Mucosa of descending colon (tissue), 3 donors: ENCODE measurements around the gene EXT2. TPM values are rescaled to one million over a fixed set of nuclear protein-coding genes. Genes with fewer than 3 reads are reported as not detected.

ENCODE experiments used
- ATAC-seq: fragments of 200-7000 bp; cut with Tn5 transposase; one replicate; pipeline ENCODE4 v1.9.1; 2020; ENCODE audit warnings: mild to moderate bottlenecking, moderate library complexity
- DNase-seq, 3 donors: peaks; one replicate each; pipeline ENCODE4 v3.0.0-alpha.2; 2020
- H3K36me3 ChIP-seq: fragments of 200-600 bp; one replicate; pipeline ENCODE4 v1.8.0; 2021; ENCODE audit warnings: low read depth, mild to moderate bottlenecking
- H3K4me1 ChIP-seq: fragments of 200-600 bp; one replicate; pipeline ENCODE4 v1.8.0; 2021; ENCODE audit warnings: low read depth, mild to moderate bottlenecking
- H3K4me3 ChIP-seq: fragments of 200-600 bp; one replicate; pipeline ENCODE4 v1.8.0; 2021; ENCODE audit warnings: mild to moderate bottlenecking
- H3K9me3 ChIP-seq: fragments of 200-600 bp; one replicate; pipeline ENCODE4 v1.8.0; 2021; ENCODE audit warnings: mild to moderate bottlenecking
- intact Hi-C, 2 donors: fragments of 100-400 bp; cut with DNase I in 1 of 2; cut with micrococcal nuclease in 1 of 2; formaldehyde crosslinking; loops; one replicate each; pipeline versions ENCODE4 v1.11.0 to v1.11.1; 2022; cut with DNase I, micrococcal nuclease
- total RNA-seq, 3 donors: library from RNA; stranded (reverse); fragmentation: NEBNext Ultra II Directional in 2 of 3; extraction: Animal tissue kit (Norgen Biotek cat#: 25700) in 2 of 3; gene quantifications; one replicate each; pipeline versions ENCODE4 v1.2.1 to v1.2.4, GENCODE V29; 2021 to 2023
- TF ChIP-seq, protein P1 (sequence below): fragments of 200-600 bp; IDR thresholded peaks from one replicate; pipeline ENCODE4 v1.8.0; 2022; ENCODE audit warnings: antibody characterized with exemption, mild to moderate bottlenecking
- donor health status: DM: no; HTN: no; CAD: no; lungs with moderate emphysema.
- donor health status: DM: no; HTN: no; CAD: no.
- donor health status: DM: no; HTN: yes; CAD: no.

EXT2 gene
- total RNA-seq, 3 donors from 2014 or later, result 53.3 to 59.7 (median 57.2) TPM

DNA sequence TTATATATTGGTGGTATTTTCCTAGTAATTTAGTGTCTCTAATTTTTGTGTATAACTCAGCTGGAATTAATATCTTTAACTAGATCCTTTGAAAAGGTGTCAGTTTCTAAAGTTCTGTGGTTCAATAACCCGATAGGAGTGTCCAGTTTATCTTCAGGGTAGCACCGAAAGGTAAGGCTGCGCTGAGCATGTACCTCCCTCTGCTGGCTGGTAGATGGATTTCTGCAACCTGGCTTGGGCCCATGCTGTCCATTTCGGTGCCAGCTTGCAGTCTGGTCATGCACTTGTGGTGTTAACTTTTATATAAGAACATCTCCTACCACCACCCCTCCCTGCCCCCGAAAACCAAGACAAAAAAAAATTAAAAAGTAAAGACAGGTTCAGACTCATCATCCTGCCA, 24.7 kb downstream of the EXT2 start:
- intact Hi-C loops, result no loop called here
- Histone ChIP-seq H3K36me3 (peaks cover 1% of the 10 kb centered on the region), H3K9me3 (no peaks in the 10 kb centered on the region), H3K4me1 (no peaks in the 10 kb centered on the region), H3K4me3 (no peak overlapping the region)
- TF ChIP-seq, protein P1, sequence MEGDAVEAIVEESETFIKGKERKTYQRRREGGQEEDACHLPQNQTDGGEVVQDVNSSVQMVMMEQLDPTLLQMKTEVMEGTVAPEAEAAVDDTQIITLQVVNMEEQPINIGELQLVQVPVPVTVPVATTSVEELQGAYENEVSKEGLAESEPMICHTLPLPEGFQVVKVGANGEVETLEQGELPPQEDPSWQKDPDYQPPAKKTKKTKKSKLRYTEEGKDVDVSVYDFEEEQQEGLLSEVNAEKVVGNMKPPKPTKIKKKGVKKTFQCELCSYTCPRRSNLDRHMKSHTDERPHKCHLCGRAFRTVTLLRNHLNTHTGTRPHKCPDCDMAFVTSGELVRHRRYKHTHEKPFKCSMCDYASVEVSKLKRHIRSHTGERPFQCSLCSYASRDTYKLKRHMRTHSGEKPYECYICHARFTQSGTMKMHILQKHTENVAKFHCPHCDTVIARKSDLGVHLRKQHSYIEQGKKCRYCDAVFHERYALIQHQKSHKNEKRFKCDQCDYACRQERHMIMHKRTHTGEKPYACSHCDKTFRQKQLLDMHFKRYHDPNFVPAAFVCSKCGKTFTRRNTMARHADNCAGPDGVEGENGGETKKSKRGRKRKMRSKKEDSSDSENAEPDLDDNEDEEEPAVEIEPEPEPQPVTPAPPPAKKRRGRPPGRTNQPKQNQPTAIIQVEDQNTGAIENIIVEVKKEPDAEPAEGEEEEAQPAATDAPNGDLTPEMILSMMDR, result no peak
- no peak for ATAC-seq
- no peak for DNase-seq

DNA sequence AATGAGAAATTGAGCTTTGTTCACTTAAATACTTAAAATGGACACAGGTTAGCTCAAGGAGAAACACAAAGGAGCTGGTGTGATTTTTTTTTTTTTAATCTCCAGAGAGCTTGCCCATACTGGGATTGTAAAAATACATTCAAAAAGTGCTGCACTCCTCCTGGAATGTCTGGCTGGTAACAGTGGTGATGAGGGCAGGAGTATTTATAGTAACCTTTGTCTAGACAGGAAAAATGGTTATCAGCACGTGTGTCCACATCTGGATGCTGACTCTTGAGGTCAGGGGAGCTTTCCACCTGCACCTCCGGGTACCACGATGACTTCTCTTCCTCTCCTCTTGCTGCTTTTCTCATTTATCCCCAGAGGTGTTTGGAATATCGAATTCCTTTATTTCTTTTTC, 30.1 kb downstream of the EXT2 start:
- H3K36me3 ChIP-seq, result peaks cover 5% of the 10 kb centered on the region
- H3K9me3 ChIP-seq, result no peaks in the 10 kb centered on the region
- intact Hi-C loops, result no loop called here
- TF ChIP-seq, protein P1, result no peak
- no peaks in the 10 kb centered on the region for H3K4me1 ChIP-seq
- no peak for ATAC-seq
- no peak overlapping the region for H3K4me3 ChIP-seq
- no peak for DNase-seq

DNA sequence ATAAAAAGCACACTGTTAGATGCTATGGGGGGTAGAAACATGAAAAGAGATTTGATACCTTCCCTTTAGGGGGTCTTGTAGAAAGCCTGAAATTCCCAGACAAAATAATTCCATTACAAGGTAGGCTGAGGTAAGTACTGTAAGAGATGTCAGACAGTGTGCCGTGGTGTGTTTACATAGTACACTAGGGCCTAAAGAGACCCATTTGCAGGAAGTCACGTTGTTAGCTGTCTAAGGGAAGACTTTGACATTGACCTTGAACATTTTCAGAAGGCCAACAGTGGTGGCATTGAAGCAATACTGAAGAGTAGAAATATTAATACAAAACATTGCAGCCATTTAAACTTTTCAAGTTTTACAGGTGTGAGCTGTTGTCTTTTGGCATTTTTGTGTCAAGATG, 30.8 kb downstream of the EXT2 start:
- TF ChIP-seq, protein P1, result no peak
- H3K36me3 ChIP-seq, result peaks cover 5% of the 10 kb centered on the region
- ATAC-seq (no peak), DNase-seq (no peak)
- H3K4me1 ChIP-seq, result no peaks in the 10 kb centered on the region
- intact Hi-C loops, result no loop called here
- no peak overlapping the region for H3K4me3 ChIP-seq
- H3K9me3 ChIP-seq, result no peaks in the 10 kb centered on the region

DNA sequence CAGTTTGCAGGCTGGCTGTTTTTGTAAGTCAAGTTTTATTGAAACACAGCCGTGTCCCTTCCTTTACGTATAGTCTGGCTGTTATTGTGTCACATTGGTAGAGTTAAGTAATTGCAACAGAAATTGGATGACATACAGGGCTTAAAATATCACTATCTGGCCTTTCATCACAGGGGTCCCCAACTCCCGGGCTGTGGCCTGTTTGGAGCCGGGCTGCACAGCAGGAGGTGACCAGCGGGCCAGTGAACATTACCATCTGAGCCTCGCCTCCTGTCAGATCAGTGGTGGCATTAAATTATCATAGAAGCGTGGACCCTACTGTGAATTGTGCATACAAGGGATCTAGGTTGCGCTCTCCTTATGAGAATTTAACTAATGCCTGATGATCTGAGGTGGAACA, 31.7 kb downstream of the EXT2 start:
- TF ChIP-seq, protein P1, result no peak
- intact Hi-C loops, result no loop called here

DNA sequence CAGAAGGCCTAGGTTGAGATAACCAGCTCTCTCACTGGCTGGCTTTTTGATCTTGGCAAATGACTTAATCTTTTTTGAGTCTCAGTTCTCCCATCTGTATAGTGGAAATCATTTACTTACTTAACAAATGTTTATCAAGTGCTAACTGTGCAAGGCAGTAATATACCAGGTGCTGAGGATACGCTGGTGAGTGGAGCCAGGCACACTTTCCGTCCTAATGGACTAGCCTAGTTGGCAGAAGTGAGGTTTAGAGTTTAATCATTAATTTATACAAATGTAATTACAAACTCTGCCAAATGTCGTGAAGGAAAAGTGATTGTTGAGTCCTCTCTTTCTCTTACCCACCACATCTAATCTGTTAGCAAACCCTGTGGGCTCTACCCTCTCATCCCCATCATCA, 33.3 kb downstream of the EXT2 start:
- ATAC-seq (no peak), DNase-seq (no peak)
- intact Hi-C loops, result no loop called here
- TF ChIP-seq, protein P1, result no peak
- Histone ChIP-seq H3K9me3 (no peaks in the 10 kb centered on the region), H3K36me3 (peaks cover 5% of the 10 kb centered on the region), H3K4me3 (no peak overlapping the region), H3K4me1 (no peaks in the 10 kb centered on the region)

More for the DNA sequence above, 31.7 kb downstream of the EXT2 start:
- Histone ChIP-seq H3K36me3 (peaks cover 5% of the 10 kb centered on the region), H3K4me3 (no peak overlapping the region), H3K9me3 (no peaks in the 10 kb centered on the region), H3K4me1 (no peaks in the 10 kb centered on the region)
- ATAC-seq, result no peak
- no peak for DNase-seq

DNA sequence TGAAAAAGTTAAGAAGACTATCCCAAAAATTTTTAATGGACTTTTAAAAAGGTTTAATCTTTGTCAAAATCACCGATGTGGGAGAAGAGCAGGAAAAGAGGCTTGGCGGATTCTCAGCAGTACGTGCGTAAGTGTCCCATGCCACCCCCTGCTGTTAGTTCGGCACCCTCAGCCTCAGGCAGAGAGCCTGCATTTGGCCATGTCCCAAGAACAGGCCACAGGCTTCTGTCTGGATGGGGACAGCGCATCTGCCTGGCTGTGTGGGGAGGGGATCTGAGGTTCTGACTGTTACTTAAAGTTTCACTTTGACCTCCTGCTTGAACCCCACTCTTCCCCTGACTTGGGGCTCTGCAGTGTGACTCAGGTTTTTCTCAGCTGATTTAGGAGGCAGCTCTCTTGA, 35.3 kb downstream of the EXT2 start:
- DNase-seq, result no peak
- ATAC-seq, result no peak
- H3K36me3 ChIP-seq, result peaks cover 5% of the 10 kb centered on the region
- H3K9me3 ChIP-seq, result no peaks in the 10 kb centered on the region
- intact Hi-C loops, result no loop called here
- TF ChIP-seq, protein P1, result no peak
- no peaks in the 10 kb centered on the region for H3K4me1 ChIP-seq
- H3K4me3 ChIP-seq, result no peak overlapping the region
